ENCODE data around the gene BRF1.

Gene BRF1

GRCh38 chr14:105223770-105224544 is 76.8 kb downstream of the BRF1 start:
- no peak for DNase-seq

GRCh38 chr14:105223260-105223659 is 77.5 kb downstream of the BRF1 start:
- DNase-seq, result no peak

- DNase-seq, result no peak
Observed at GRCh38 chr14:105221598-105222178, 79.1 kb downstream of the BRF1 start.

GRCh38 chr14:105220699-105221597 is 79.9 kb downstream of the BRF1 start:
- DNase-seq, result no peak

- no peak for DNase-seq
Observed at GRCh38 chr14:105219753-105220152, 81.0 kb downstream of the BRF1 start.

- DNase-seq, result no peak
Observed at GRCh38 chr14:105219043-105219612, 81.7 kb downstream of the BRF1 start.

GRCh38 chr14:105218611-105219010 is 82.2 kb downstream of the BRF1 start:
- no peak for DNase-seq

- no peak for DNase-seq
Observed at GRCh38 chr14:105217774-105218173, 83.0 kb downstream of the BRF1 start.

GRCh38 chr14:105216490-105217247 is 84.1 kb downstream of the BRF1 start:
- DNase-seq, result no peak

- DNase-seq, result no peak
Observed at GRCh38 chr14:105215602-105216001, 85.2 kb downstream of the BRF1 start.

GRCh38 chr14:105214324-105214915 is 86.4 kb downstream of the BRF1 start:
- DNase-seq, result no peak

GRCh38 chr14:105213361-105213760 is 87.4 kb downstream of the BRF1 start:
- DNase-seq, result no peak

- no peak for DNase-seq
Observed at GRCh38 chr14:105212541-105213300, 88.1 kb downstream of the BRF1 start.

- no peak for DNase-seq
Observed at GRCh38 chr14:105211758-105212089, 89.1 kb downstream of the BRF1 start.

GRCh38 chr14:105211086-105211757 is 89.6 kb downstream of the BRF1 start:
- no peak for DNase-seq

- DNase-seq, result no peak
Observed at GRCh38 chr14:105210266-105211025, 90.4 kb downstream of the BRF1 start.

GRCh38 chr14:105209646-105210045 is 91.2 kb downstream of the BRF1 start:
- DNase-seq, result no peak

- no peak for DNase-seq
Observed at GRCh38 chr14:105209091-105209490, 91.7 kb downstream of the BRF1 start.

GRCh38 chr14:105208738-105209075 is 92.1 kb downstream of the BRF1 start:
- no peak for DNase-seq
